HG03159 (cell line): ENCODE measurements around the gene AVPR2.

Source experiments
- ATAC-seq: cut with Tn5 transposase; IDR thresholded peaks from one replicate; pipeline ENCODE4 v1.9.1; 2021; ENCODE audit warnings: mild to moderate bottlenecking, moderate library complexity; ENCODE audit not compliant: unreplicated experiment

Gene AVPR2

GRCh38 chrX:153948847-153949805, 44.7 kb downstream of the AVPR2 start:
- ATAC-seq = no peak

- ATAC-seq = no peak
Observed at GRCh38 chrX:153950127-153950526, 45.7 kb downstream of the AVPR2 start.

- ATAC-seq = no peak
Observed at GRCh38 chrX:153951683-153952372, 47.4 kb downstream of the AVPR2 start.

- ATAC-seq = no peak
Observed at GRCh38 chrX:153952373-153953026, 48.0 kb downstream of the AVPR2 start.

- no peak for ATAC-seq
Observed at GRCh38 chrX:153953342-153953830, 48.9 kb downstream of the AVPR2 start.

GRCh38 chrX:153953892-153954557, 49.6 kb downstream of the AVPR2 start:
- no peak for ATAC-seq

- no peak for ATAC-seq
Observed at GRCh38 chrX:153954558-153955227, 50.2 kb downstream of the AVPR2 start.

- no peak for ATAC-seq
Observed at GRCh38 chrX:153955228-153955732, 50.8 kb downstream of the AVPR2 start.

GRCh38 chrX:153956044-153956907, 51.8 kb downstream of the AVPR2 start:
- ATAC-seq = no peak
